ENCODE data around the gene UGT1A3. TPM values are rescaled to one million over a fixed set of nuclear protein-coding genes. Genes with fewer than 3 reads are reported as not detected.

The UGT1A3 gene
- total and polyA plus RNA-seq, 11 donors: not detected

DNA sequence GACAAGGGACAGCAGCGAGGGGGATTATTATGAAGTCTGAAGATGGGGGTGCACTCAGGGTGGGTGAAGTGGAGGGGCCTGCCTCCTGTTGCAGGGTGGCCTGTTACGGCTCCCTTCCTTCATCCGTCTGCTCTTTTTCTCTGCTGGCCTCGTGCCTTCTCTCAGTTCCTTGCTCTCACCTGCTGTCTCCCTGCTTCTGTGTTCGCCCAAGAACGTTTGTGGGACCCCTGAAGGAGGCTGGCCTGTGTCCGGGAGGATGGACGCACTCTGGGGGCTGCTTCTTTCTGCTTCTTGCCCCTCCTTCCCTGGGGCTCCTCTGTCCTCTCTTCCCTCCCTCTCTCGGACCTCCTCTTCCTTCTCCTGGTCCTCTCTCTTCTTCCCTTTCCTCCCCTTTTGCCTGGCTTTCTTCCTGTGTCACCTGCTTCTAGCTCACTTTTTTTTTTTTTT lies 63.1 kb downstream of the UGT1A3 start:
- H3K4me3 ChIP-seq: no peak overlapping the region
- no peaks in the 10 kb centered on the region for H3K9me3 ChIP-seq
- H3K36me3 ChIP-seq: no peaks in the 10 kb centered on the region
- WGBS, 4 donors: 76 to 82% (median 80%) methylated on average over 9 of the region's 9 CpGs
- ATAC-seq (no peak), DNase-seq (no peak)
- no peaks in the 10 kb centered on the region for H3K27me3 ChIP-seq
- H3K4me1 ChIP-seq: no peaks in the 10 kb centered on the region
- H3K27ac ChIP-seq: no peak overlapping the region
- no peak for TF ChIP-seq POLR2A (IDR thresholded peaks at IDR 0.05)
- TF ChIP-seq, protein P1, sequence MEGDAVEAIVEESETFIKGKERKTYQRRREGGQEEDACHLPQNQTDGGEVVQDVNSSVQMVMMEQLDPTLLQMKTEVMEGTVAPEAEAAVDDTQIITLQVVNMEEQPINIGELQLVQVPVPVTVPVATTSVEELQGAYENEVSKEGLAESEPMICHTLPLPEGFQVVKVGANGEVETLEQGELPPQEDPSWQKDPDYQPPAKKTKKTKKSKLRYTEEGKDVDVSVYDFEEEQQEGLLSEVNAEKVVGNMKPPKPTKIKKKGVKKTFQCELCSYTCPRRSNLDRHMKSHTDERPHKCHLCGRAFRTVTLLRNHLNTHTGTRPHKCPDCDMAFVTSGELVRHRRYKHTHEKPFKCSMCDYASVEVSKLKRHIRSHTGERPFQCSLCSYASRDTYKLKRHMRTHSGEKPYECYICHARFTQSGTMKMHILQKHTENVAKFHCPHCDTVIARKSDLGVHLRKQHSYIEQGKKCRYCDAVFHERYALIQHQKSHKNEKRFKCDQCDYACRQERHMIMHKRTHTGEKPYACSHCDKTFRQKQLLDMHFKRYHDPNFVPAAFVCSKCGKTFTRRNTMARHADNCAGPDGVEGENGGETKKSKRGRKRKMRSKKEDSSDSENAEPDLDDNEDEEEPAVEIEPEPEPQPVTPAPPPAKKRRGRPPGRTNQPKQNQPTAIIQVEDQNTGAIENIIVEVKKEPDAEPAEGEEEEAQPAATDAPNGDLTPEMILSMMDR (IDR thresholded peaks at IDR 0.05): no peak
- intact Hi-C loops (cut with DNase I): no loop called here

GRCh38 chr2:233792720-233793119 lies 63.9 kb downstream of the UGT1A3 start:
- intact Hi-C loops (cut with DNase I): no loop called here

GRCh38 chr2:233793465-233794127 lies 64.8 kb downstream of the UGT1A3 start:
- Histone ChIP-seq H3K36me3 (no peaks in the 10 kb centered on the region), H3K27ac (no peak overlapping the region), H3K4me1 (no peaks in the 10 kb centered on the region), H3K9me3 (no peaks in the 10 kb centered on the region), H3K27me3 (no peaks in the 10 kb centered on the region), H3K4me3 (no peak overlapping the region)
- intact Hi-C loops (cut with DNase I): no loop called here
- DNase-seq (no peak), ATAC-seq (no peak)
- 67 to 74% (median 72%) methylated on average over 15 to 18 of the region's 18 CpGs for WGBS, 4 donors
- TF ChIP-seq POLR2A (IDR thresholded peaks at IDR 0.05): no peak
- TF ChIP-seq, protein P1 (IDR thresholded peaks at IDR 0.05): no peak

More at GRCh38 chr2:233792720-233793119, 63.9 kb downstream of the UGT1A3 start:
- TF ChIP-seq POLR2A (IDR thresholded peaks at IDR 0.05): no peak
- TF ChIP-seq, protein P1 (IDR thresholded peaks at IDR 0.05): no peak
- 85 to 92% (median 90%) methylated on average over 7 of the region's 7 CpGs for WGBS, 4 donors
- Histone ChIP-seq H3K27me3 (no peaks in the 10 kb centered on the region), H3K36me3 (no peaks in the 10 kb centered on the region), H3K4me3 (no peak overlapping the region), H3K27ac (no peak overlapping the region), H3K9me3 (no peaks in the 10 kb centered on the region), H3K4me1 (no peaks in the 10 kb centered on the region)
- ATAC-seq (no peak), DNase-seq (no peak)

- no peaks in the 10 kb centered on the region for H3K36me3 ChIP-seq
- H3K9me3 ChIP-seq: no peaks in the 10 kb centered on the region
- TF ChIP-seq POLR2A (IDR thresholded peaks at IDR 0.05): no peak
- TF ChIP-seq, protein P1 (IDR thresholded peaks at IDR 0.05): no peak
- no peak for ATAC-seq
- no peak for DNase-seq
- H3K4me3 ChIP-seq: no peak overlapping the region
- 73 to 88% (median 76%) methylated on average over 15 to 17 of the region's 17 CpGs for WGBS, 4 donors
- intact Hi-C loops (cut with DNase I): no loop called here
- no peaks in the 10 kb centered on the region for H3K27me3 ChIP-seq
- no peak overlapping the region for H3K27ac ChIP-seq
- no peaks in the 10 kb centered on the region for H3K4me1 ChIP-seq
These were observed 65.4 kb downstream of the UGT1A3 start for GRCh38 chr2:233794128-233794658.

Measured in heart left ventricle (tissue), 16 donors.